GM12864 (cell line): ENCODE measurements around the gene ERC1.
"Not testable (repeated sequence)": the region's sequence is repeated elsewhere in the genome, so short reads cannot be mapped to it uniquely, and the experiment has no call there.

Source experiments
- DNase-seq: peaks from one replicate; pipeline ENCODE4 v3.0.0-alpha.2; 2011; ENCODE audit warnings: low read depth
- H3K4me3 ChIP-seq: 2 replicates; pipeline ENCODE4 v1.5.1; 2011; ENCODE audit warnings: mild to moderate bottlenecking, low read depth, low read length, control low read depth
- TF ChIP-seq, protein P1 (sequence below): IDR thresholded peaks from 2 replicates; pipeline ENCODE4 v1.5.1; 2011; ENCODE audit warnings: low read depth, mild to moderate bottlenecking, moderate library complexity, low read length, control low read depth, inconsistent platforms; ENCODE audit errors: missing control alignments

The ERC1 gene

DNA sequence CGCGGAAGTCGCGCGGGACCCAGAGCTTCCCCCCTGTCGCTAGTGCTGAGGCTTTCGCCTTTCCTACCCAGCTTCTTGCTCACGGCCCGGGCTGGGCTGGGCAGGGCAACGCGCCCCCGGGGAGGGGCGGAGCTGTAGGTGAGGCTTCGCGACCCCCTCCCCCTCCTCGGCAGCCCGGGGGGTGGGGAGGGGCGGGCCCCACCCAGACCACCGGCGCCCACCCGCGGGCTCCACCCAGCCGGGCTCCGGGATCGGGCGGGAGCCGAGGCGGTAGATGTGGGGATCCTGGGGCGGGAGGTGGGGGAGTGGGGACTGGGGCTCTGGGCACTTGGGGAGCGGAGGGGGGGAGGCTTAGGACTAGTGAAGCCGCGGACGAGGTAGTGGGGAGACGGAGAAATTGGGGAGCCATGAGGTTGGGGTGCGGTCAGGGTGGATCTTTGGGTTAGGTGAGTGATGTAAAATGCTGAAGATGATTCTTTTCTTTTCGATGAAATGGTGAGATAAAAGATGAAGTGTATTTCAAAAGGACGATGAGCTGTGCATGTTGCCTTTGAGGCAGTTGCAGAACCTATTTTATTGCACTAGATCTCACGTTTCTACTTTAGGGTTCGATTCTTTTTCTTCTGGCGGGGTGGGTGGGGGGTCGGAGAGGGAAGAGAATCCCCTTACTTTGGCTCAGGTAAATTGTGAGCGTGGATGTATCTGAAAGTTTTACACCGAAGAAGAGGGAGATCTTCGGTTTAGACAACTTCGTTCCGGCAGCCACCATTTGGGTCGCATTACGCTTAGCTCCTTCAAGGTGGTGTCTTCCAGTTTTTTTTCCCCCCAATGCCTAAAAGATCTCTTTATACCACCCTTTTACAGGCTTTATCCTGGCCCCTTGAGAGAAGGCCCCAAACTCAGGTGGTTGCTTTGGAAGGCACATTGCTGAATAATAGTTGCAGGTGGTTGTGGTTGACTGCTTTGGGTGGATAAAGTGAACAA is 619 bp downstream of the ERC1 start:
- H3K4me3 ChIP-seq: peak overlapping the region; percentile 76
- no peak for DNase-seq
- TF ChIP-seq, protein P1, sequence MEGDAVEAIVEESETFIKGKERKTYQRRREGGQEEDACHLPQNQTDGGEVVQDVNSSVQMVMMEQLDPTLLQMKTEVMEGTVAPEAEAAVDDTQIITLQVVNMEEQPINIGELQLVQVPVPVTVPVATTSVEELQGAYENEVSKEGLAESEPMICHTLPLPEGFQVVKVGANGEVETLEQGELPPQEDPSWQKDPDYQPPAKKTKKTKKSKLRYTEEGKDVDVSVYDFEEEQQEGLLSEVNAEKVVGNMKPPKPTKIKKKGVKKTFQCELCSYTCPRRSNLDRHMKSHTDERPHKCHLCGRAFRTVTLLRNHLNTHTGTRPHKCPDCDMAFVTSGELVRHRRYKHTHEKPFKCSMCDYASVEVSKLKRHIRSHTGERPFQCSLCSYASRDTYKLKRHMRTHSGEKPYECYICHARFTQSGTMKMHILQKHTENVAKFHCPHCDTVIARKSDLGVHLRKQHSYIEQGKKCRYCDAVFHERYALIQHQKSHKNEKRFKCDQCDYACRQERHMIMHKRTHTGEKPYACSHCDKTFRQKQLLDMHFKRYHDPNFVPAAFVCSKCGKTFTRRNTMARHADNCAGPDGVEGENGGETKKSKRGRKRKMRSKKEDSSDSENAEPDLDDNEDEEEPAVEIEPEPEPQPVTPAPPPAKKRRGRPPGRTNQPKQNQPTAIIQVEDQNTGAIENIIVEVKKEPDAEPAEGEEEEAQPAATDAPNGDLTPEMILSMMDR: no peak

DNA sequence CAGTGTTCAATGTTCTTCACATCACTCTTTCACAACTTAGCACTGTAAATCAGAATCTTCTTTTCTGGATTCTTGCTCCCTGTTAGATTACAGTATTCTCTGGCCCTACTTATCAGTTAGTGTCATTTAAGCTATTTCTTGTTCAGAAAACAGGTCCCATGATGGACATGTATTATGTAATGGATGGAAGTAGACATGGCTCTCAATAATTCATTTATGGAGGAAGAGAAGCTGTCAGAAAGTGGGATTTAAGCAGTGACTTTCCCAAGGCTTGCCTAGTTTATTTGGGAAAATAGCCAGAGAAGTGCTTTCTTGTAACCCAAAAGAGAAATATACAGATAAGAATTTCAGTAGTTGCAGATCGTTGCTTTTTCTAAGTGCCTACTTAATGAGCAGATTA is 1.6 kb downstream of the ERC1 start:
- no peak for DNase-seq
- TF ChIP-seq, protein P1: no peak
- no peak overlapping the region for H3K4me3 ChIP-seq

DNA sequence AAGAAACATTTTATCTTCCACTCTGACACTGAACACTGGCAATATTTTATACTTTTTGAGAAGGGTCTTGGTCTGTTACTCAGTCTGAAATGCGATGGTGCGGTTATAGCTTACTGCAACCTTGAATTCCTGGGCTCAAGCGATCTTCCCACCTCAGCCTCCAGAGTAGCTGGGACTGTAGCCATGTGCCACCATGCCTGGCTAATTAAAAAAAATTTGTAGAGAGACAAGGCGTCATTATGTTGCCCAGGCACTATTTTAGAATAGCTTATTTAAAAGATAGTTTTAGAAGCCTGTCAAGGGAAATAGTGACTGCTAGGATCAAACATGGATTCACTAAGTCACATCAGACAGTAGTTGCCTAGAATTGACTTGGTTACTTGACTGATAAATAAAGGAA is 5.9 kb downstream of the ERC1 start:
- no peak overlapping the region for H3K4me3 ChIP-seq
- DNase-seq: no peak
- TF ChIP-seq, protein P1: no peak

DNA sequence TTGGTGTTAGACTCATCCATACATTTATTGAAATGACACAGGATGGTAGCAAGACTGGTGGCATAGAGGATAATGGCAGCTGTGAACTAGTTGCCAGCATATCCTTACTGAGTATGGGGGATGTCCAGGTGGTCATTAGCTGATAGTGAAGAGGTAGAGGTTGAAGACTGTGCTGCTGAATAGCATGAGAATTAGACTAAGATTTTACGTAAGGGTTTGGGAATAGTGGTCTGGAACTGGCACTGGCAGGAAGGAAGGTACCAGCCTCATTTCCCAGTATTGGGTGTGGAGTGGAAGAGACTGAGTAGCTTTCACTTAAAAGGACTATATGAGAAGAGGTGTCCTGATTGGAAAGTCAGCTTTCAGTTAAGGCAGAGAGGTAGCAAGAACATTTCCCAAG is 6.5 kb downstream of the ERC1 start:
- H3K4me3 ChIP-seq: no peak overlapping the region
- TF ChIP-seq, protein P1: no peak
- no peak for DNase-seq

DNA sequence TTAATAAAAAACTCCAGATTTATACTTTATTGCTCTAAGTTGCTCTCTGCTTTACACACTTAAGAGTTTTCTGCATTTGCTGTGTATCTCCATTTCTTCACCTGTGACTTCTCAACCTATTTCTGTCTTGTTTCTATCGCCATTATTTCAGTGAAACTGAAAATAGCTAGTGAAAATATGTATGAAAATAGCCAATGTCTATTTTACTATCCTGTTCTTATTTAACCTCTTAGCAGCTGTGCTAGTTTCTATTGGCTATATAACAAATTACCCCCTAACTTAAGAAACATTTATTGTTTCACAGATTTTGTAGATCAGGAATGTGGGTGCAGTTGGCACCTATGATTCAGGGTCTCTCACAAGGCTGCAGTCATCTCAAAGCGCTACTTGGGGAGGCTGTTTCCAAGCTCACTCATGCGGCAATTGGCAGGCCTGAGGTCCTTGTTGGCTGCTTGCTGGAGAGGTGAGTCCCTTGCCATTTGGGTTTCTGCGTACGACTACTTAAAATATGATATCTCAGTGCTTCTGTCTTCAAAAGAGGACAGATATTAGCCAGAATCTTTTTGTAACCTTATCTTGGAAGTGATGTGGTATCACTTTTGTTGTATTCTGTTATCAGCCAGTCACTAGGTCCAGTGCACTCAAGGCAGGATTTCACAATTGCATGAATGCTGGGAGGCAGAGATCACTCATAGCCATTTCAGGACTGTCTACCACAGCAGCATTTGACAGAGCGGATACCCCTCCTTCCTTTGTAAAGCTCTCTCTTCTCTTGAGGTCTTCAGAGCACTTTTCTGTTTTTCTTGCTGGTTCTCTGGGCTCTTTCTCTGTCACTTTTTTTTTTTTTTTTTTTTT is 7.2 kb downstream of the ERC1 start:
- no peak for DNase-seq
- H3K4me3 ChIP-seq: no peak overlapping the region
- TF ChIP-seq, protein P1: no peak

DNA sequence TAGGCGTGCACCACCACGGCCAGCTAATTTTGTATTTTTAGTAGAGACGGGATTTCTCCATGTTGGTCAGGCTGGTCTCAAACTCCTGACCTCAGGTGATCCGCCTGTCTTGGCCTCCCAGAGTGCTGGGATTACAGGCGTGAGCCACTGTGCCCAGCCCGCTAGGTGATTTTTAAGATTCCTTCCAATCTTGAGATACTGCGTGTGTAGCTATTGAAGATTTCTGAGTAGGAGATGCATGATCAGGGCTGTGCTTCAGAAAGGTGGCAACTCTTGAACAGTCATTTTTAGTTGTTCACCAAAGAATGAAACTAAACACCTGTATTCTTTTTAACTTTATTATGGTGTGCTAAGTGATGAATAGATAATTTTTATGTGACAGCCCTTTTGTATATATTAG is 8.7 kb downstream of the ERC1 start:
- H3K4me3 ChIP-seq, DNase-seq: not testable (repeated sequence)

DNA sequence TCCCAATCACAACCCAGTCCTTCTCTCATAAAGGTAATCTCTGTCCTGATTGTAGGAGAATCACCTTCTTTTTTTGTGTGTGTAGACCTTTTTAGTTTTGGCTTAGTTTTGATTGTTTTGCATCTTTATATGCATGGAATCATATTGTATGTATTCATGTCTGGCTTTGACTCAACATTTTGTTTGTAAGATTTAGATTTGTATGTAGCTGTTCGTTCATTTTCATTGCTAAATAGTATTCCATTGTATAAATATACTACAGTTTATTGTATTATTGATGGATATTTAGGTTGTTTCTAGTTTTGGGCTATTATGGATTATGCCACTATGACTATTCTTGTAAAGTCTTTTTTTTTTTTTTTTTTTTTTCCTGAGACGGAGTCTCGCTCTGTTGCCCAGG is 10.5 kb downstream of the ERC1 start:
- no peak overlapping the region for H3K4me3 ChIP-seq
- DNase-seq: no peak
- TF ChIP-seq, protein P1: no peak
